GM12891 (cell line): ENCODE measurements around the gene FAM180A.

Source experiments
- DNase-seq: peaks from one replicate; pipeline ENCODE4 v3.0.0; 2011; ENCODE audit warnings: low spot score; ENCODE audit not compliant: insufficient read length
- FAIRE-seq: peaks from 2 replicates; lab custom pipeline; 2011; peaks lifted over from hg19 to GRCh38; lab: Jason Lieb, UNC
- PAX5 ChIP-seq: IDR thresholded peaks from 2 replicates; pipeline ENCODE4 v1.6.1; 2011; ENCODE audit warnings: low read length, moderate library complexity, mild to moderate bottlenecking; ENCODE audit not compliant: insufficient read depth, severe bottlenecking
- POLR2A ChIP-seq: IDR thresholded peaks from 2 replicates; pipeline ENCODE4 v1.6.1; 2011; ENCODE audit warnings: low read depth, low read length, control low read depth
- POLR2AphosphoS5 ChIP-seq: IDR thresholded peaks from 2 replicates; pipeline ENCODE4 v1.6.1; 2011; ENCODE audit warnings: low read depth, low read length, control low read depth
- POU2F2 ChIP-seq: IDR thresholded peaks from 2 replicates; pipeline ENCODE4 v1.6.1; 2011; ENCODE audit warnings: low read depth, mild to moderate bottlenecking, control low read depth, low read length, moderate library complexity
- SPI1 ChIP-seq: IDR thresholded peaks from 2 replicates; pipeline ENCODE4 v1.6.1; 2011; ENCODE audit warnings: low read depth, low read length, control low read depth
- TAF1 ChIP-seq: IDR thresholded peaks from 2 replicates; pipeline ENCODE4 v1.6.1; 2011; ENCODE audit warnings: low read depth, low read length, control low read depth

FAM180A gene

GRCh38 chr7:135715055-135715522, 33.5 kb downstream of the FAM180A start:
- peak; percentile 28 for FAIRE-seq
- TF ChIP-seq POLR2AphosphoS5 (no peak), POU2F2 (no peak), PAX5 (no peak), POLR2A (no peak), SPI1 (no peak), TAF1 (no peak)

GRCh38 chr7:135714534-135715009, 34.0 kb downstream of the FAM180A start:
- no peak for TF ChIP-seq PAX5
- TF ChIP-seq POU2F2: no peak
- TF ChIP-seq POLR2A: no peak
- no peak for TF ChIP-seq POLR2AphosphoS5
- TF ChIP-seq SPI1: no peak
- no peak for TF ChIP-seq TAF1
- DNase-seq: no peak
- FAIRE-seq: no peak

More at GRCh38 chr7:135715055-135715522, 33.5 kb downstream of the FAM180A start:
- DNase-seq: no peak

- TF ChIP-seq SPI1: no peak
- TF ChIP-seq PAX5: no peak
- TF ChIP-seq POLR2AphosphoS5: no peak
- no peak for TF ChIP-seq TAF1
- TF ChIP-seq POU2F2: no peak
- no peak for TF ChIP-seq POLR2A
- FAIRE-seq: no peak
- DNase-seq: no peak
Measured at GRCh38 chr7:135713836-135714470, 34.7 kb downstream of the FAM180A start.

- no peak for TF ChIP-seq POLR2A
- TF ChIP-seq TAF1: no peak
- no peak for TF ChIP-seq POU2F2
- no peak for TF ChIP-seq POLR2AphosphoS5
- TF ChIP-seq SPI1: no peak
- no peak for TF ChIP-seq PAX5
- DNase-seq: no peak
- no peak for FAIRE-seq
Measured at GRCh38 chr7:135712796-135713195, 35.8 kb downstream of the FAM180A start.

- DNase-seq (no peak), FAIRE-seq (no peak)
- TF ChIP-seq POLR2A (no peak), TAF1 (no peak), POU2F2 (no peak), PAX5 (no peak), POLR2AphosphoS5 (no peak), SPI1 (no peak)
Measured at GRCh38 chr7:135712182-135712782, 36.3 kb downstream of the FAM180A start.

- FAIRE-seq: no peak
- no peak for DNase-seq
Measured at GRCh38 chr7:135711139-135711469, 37.5 kb downstream of the FAM180A start.

GRCh38 chr7:135710417-135711138, 38.0 kb downstream of the FAM180A start:
- no peak for FAIRE-seq
- TF ChIP-seq POLR2AphosphoS5 (no peak), SPI1 (no peak), POLR2A (no peak), PAX5 (no peak)
- peak; percentile 39 for DNase-seq

More at GRCh38 chr7:135711139-135711469, 37.5 kb downstream of the FAM180A start:
- TF ChIP-seq POLR2AphosphoS5 (no peak), POLR2A (no peak), POU2F2 (no peak), PAX5 (no peak), TAF1 (no peak), SPI1 (no peak)

GRCh38 chr7:135709508-135709907, 39.1 kb downstream of the FAM180A start:
- FAIRE-seq: no peak
- TF ChIP-seq TAF1 (no peak), POU2F2 (no peak), PAX5 (no peak), SPI1 (no peak)
- DNase-seq: no peak

GRCh38 chr7:135708041-135708440, 40.6 kb downstream of the FAM180A start:
- no peak for TF ChIP-seq SPI1
- DNase-seq (no peak), FAIRE-seq (no peak)
